ENCODE data around the gene FBXO22. TPM values are rescaled to one million over a fixed set of nuclear protein-coding genes. Genes with fewer than 3 reads are reported as not detected.

The FBXO22 gene
- total and polyA plus RNA-seq, 2 of the 13 experiments (the other 11 are each of a cell fraction or from before 2014, with no cell fraction given), result 45.7 to 112 TPM

DNA sequence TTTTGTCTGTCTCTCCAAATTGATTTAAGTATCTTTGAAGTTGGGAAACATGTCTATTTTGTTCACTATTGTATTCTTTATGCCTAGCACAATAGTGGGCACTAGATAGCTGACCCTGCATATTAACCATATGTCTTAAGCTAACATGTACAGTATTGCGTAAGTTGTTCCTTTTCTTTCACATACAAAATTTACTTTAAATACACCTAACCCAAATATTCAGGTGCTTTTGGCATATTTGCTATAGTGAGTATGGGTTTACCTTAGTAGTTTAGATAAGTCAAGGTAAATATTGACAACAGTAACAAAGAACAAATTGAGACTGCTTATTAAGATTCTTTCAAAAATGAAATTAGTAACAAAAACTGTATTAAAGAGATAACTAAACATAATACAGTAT, 57.7 kb downstream of the FBXO22 start (continued):
- TF ChIP-seq, protein P1, sequence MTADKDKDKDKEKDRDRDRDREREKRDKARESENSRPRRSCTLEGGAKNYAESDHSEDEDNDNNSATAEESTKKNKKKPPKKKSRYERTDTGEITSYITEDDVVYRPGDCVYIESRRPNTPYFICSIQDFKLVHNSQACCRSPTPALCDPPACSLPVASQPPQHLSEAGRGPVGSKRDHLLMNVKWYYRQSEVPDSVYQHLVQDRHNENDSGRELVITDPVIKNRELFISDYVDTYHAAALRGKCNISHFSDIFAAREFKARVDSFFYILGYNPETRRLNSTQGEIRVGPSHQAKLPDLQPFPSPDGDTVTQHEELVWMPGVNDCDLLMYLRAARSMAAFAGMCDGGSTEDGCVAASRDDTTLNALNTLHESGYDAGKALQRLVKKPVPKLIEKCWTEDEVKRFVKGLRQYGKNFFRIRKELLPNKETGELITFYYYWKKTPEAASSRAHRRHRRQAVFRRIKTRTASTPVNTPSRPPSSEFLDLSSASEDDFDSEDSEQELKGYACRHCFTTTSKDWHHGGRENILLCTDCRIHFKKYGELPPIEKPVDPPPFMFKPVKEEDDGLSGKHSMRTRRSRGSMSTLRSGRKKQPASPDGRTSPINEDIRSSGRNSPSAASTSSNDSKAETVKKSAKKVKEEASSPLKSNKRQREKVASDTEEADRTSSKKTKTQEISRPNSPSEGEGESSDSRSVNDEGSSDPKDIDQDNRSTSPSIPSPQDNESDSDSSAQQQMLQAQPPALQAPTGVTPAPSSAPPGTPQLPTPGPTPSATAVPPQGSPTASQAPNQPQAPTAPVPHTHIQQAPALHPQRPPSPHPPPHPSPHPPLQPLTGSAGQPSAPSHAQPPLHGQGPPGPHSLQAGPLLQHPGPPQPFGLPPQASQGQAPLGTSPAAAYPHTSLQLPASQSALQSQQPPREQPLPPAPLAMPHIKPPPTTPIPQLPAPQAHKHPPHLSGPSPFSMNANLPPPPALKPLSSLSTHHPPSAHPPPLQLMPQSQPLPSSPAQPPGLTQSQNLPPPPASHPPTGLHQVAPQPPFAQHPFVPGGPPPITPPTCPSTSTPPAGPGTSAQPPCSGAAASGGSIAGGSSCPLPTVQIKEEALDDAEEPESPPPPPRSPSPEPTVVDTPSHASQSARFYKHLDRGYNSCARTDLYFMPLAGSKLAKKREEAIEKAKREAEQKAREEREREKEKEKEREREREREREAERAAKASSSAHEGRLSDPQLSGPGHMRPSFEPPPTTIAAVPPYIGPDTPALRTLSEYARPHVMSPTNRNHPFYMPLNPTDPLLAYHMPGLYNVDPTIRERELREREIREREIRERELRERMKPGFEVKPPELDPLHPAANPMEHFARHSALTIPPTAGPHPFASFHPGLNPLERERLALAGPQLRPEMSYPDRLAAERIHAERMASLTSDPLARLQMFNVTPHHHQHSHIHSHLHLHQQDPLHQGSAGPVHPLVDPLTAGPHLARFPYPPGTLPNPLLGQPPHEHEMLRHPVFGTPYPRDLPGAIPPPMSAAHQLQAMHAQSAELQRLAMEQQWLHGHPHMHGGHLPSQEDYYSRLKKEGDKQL (CRISPR knock-in tag; IDR thresholded peaks at IDR 0.05; ENCODE audit: low read depth), result peak; percentile 92
- TF ChIP-seq, protein P2, sequence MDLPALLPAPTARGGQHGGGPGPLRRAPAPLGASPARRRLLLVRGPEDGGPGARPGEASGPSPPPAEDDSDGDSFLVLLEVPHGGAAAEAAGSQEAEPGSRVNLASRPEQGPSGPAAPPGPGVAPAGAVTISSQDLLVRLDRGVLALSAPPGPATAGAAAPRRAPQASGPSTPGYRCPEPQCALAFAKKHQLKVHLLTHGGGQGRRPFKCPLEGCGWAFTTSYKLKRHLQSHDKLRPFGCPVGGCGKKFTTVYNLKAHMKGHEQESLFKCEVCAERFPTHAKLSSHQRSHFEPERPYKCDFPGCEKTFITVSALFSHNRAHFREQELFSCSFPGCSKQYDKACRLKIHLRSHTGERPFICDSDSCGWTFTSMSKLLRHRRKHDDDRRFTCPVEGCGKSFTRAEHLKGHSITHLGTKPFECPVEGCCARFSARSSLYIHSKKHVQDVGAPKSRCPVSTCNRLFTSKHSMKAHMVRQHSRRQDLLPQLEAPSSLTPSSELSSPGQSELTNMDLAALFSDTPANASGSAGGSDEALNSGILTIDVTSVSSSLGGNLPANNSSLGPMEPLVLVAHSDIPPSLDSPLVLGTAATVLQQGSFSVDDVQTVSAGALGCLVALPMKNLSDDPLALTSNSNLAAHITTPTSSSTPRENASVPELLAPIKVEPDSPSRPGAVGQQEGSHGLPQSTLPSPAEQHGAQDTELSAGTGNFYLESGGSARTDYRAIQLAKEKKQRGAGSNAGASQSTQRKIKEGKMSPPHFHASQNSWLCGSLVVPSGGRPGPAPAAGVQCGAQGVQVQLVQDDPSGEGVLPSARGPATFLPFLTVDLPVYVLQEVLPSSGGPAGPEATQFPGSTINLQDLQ (CRISPR knock-in tag; IDR thresholded peaks at IDR 0.05), result no peak
- TF ChIP-seq FOXJ3 (CRISPR knock-in tag; IDR thresholded peaks at IDR 0.05; ENCODE audit: borderline replicate concordance) (0 out of 2 replicates have a peak, but pooled peaks have one; percentile 16), FOXP1 (IDR thresholded peaks at IDR 0.05) (no peak), FOXP1 (CRISPR knock-in tag; IDR thresholded peaks at IDR 0.05) (peak; percentile 29; the same call in 1 of the 2 replicates), ZNF20 (CRISPR knock-in tag; IDR thresholded peaks at IDR 0.05) (no peak), SOX13 (IDR thresholded peaks at IDR 0.05) (no peak), SOX13 (CRISPR knock-in tag; conservative IDR thresholded peaks at IDR 0.05 in 1 of 2, IDR thresholded peaks at IDR 0.05 in 1 of 2) (peak in 1 of 2 experiments; percentile 33; a peak in 1 of 4 replicates), ZGPAT (CRISPR knock-in tag; IDR thresholded peaks at IDR 0.05) (no peak), ZNF503 (CRISPR knock-in tag; IDR thresholded peaks at IDR 0.05) (peak; percentile 42; the same call in 1 of the 2 replicates), TBX3 (IDR thresholded peaks at IDR 0.05; ENCODE audit: borderline replicate concordance) (peak; percentile 78)

Data from HepG2 (cell line).